Measurements from ENCODE around the gene TCF21.
"Not testable (repeated sequence)": the region's sequence is repeated elsewhere in the genome, so short reads cannot be mapped to it uniquely, and the experiment has no call there.

The TCF21 gene

GRCh38 chr6:133936352-133936751 lies 47.4 kb downstream of the TCF21 start:
- DNase-seq: not testable (repeated sequence)

GRCh38 chr6:133937909-133938308 lies 49.0 kb downstream of the TCF21 start:
- DNase-seq: no peak

GRCh38 chr6:133938533-133938932 lies 49.6 kb downstream of the TCF21 start:
- DNase-seq: no peak

- DNase-seq: no peak
Observed at GRCh38 chr6:133939778-133940667, 51.1 kb downstream of the TCF21 start.

Measured in right hindlimb (tissue), 1 donor.